Measurements from ENCODE around the gene HMGN3. TPM values are rescaled to one million over a fixed set of nuclear protein-coding genes. Genes with fewer than 3 reads are reported as not detected.

HMGN3 gene
- polyA plus RNA-seq, 1 donor (not counting 4 experiments of a cell fraction or from before 2014, with no cell fraction given) = 78.6 TPM

DNA sequence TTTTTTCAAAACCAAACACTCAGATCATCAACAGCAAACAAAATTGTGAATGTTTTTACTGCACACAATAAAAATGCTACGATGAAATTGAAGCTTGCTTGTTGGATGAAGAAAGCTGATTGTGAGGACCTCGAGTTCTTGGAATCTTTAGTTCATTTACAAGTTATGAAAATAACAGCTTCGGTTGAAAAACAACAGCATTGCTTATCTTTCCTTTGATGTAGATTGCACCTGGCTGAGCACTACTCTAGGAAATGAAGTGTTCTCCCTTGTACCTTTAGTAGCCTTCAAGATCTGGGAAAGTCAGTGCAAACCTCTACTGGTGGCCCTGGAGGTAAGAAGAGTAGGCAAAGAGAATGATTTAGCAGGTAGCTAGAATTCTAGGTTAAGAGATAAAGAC is 2.2 kb upstream of the HMGN3 start:
- Histone ChIP-seq H3K9ac (ENCODE audit: control insufficient read depth, extremely low read depth, insufficient read depth, low read length) (no peak overlapping the region), H3K4me3 (ENCODE audit: control insufficient read depth in 2 of 3, extremely low read depth in 1 of 3, insufficient read depth in 2 of 3, low read depth in 1 of 3, low read length in 3 of 3) (no peak overlapping the region), H2AFZ (ENCODE audit: control insufficient read depth, low read length) (no peak overlapping the region), H3K4me1 (ENCODE audit: control insufficient read depth, extremely low read depth, insufficient read depth, low read length) (peaks cover 13% of the 10 kb centered on the region), H3K27me3 (ENCODE audit: control insufficient read depth, extremely low read depth, insufficient read depth, low read length) (no peaks in the 10 kb centered on the region), H3K9me3 (ENCODE audit: control insufficient read depth, low read depth, low read length) (no peaks in the 10 kb centered on the region), H3K27ac (ENCODE audit: control insufficient read depth, insufficient read depth, low read length) (no peak overlapping the region), H3K9me1 (ENCODE audit: control insufficient read depth, extremely low read depth, insufficient read depth, low read length) (no peaks in the 10 kb centered on the region), H3K36me3 (ENCODE audit: control insufficient read depth in 2 of 2, extremely low read depth in 1 of 2, insufficient read depth in 2 of 2, low read length in 2 of 2) (no peaks in the 10 kb centered on the region), H3K4me2 (ENCODE audit: control insufficient read depth, extremely low read depth, insufficient read depth, low read depth, low read length) (no peak overlapping the region), H3K79me2 (ENCODE audit: control insufficient read depth, insufficient read depth, low read length) (peaks cover 2% of the 10 kb centered on the region), H4K20me1 (ENCODE audit: control insufficient read depth, extremely low read depth, insufficient read depth, low read length) (no peaks in the 10 kb centered on the region)
- FAIRE-seq (no peak), DNase-seq (ENCODE audit: low read depth, low spot score) (no peak)
- dilution Hi-C loops (cut with MboI; ENCODE audit: extremely low pct_ligation_motif_present, low sequenced_read_pairs) = no loop called here
- TF ChIP-seq EZH2 (IDR thresholded peaks at IDR 0.05; ENCODE audit: low read length) = no peak
- TF ChIP-seq, protein P1, sequence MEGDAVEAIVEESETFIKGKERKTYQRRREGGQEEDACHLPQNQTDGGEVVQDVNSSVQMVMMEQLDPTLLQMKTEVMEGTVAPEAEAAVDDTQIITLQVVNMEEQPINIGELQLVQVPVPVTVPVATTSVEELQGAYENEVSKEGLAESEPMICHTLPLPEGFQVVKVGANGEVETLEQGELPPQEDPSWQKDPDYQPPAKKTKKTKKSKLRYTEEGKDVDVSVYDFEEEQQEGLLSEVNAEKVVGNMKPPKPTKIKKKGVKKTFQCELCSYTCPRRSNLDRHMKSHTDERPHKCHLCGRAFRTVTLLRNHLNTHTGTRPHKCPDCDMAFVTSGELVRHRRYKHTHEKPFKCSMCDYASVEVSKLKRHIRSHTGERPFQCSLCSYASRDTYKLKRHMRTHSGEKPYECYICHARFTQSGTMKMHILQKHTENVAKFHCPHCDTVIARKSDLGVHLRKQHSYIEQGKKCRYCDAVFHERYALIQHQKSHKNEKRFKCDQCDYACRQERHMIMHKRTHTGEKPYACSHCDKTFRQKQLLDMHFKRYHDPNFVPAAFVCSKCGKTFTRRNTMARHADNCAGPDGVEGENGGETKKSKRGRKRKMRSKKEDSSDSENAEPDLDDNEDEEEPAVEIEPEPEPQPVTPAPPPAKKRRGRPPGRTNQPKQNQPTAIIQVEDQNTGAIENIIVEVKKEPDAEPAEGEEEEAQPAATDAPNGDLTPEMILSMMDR (optimal IDR thresholded peaks at IDR 0.05 in 1 of 3, IDR thresholded peaks at IDR 0.05 in 1 of 3, conservative IDR thresholded peaks at IDR 0.05 in 1 of 3; ENCODE audit: extremely low read depth in 1 of 3, insufficient read depth in 2 of 3, low read length in 3 of 3) = no peak

DNA sequence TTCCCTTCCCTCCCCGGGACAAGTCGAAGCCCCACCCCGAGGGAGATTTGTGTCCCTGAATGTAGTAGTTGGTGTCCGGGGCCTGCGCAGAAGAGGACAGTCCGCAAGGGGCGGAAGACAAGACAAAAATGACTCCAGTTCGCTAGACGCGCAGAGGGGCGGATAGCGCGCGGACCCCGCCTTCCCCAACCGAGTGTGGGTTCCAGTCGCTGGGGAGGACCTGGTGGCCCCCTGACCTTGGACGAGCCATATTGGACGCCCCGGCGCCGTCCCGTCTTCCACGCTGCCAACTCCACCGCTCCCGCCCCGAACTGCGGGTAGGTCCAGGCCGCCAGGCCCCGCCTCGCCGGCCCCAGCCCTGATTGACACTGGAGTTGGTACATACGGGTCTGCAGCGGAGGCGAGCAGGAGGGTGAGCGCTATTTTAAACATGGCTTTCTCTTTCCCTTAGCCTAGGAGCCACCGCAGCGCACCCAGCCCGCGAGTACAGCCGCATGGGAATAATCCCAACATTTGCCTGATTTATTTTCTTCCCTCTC is 802 bp downstream of the HMGN3 start:
- H2AFZ ChIP-seq (ENCODE audit: control insufficient read depth, low read length) = peak overlapping the region; percentile 89
- DNase-seq (ENCODE audit: low read depth, low spot score) (no peak), FAIRE-seq (peak; percentile 67)
- dilution Hi-C loops (cut with MboI; ENCODE audit: extremely low pct_ligation_motif_present, low sequenced_read_pairs) = no loop called here
- H3K9ac ChIP-seq (ENCODE audit: control insufficient read depth, extremely low read depth, insufficient read depth, low read length) = peak overlapping the region; percentile 89
- H4K20me1 ChIP-seq (ENCODE audit: control insufficient read depth, extremely low read depth, insufficient read depth, low read length) = no peaks in the 10 kb centered on the region
- H3K9me3 ChIP-seq (ENCODE audit: control insufficient read depth, low read depth, low read length) = no peaks in the 10 kb centered on the region
- peak overlapping the region; percentile 94 for H3K4me2 ChIP-seq (ENCODE audit: control insufficient read depth, extremely low read depth, insufficient read depth, low read depth, low read length)
- peaks cover 4% of the 10 kb centered on the region for H3K79me2 ChIP-seq (ENCODE audit: control insufficient read depth, insufficient read depth, low read length)
- no peaks in the 10 kb centered on the region for H3K9me1 ChIP-seq (ENCODE audit: control insufficient read depth, extremely low read depth, insufficient read depth, low read length)
- no peaks in the 10 kb centered on the region for H3K27me3 ChIP-seq (ENCODE audit: control insufficient read depth, extremely low read depth, insufficient read depth, low read length)
- peak overlapping the region; percentile 66 to 89 (median 86) for H3K4me3 ChIP-seq (ENCODE audit: control insufficient read depth in 2 of 3, extremely low read depth in 1 of 3, insufficient read depth in 2 of 3, low read depth in 1 of 3, low read length in 3 of 3)
- peak overlapping the region; percentile 91 for H3K27ac ChIP-seq (ENCODE audit: control insufficient read depth, insufficient read depth, low read length)
- H3K36me3 ChIP-seq (ENCODE audit: control insufficient read depth in 2 of 2, extremely low read depth in 1 of 2, insufficient read depth in 2 of 2, low read length in 2 of 2) = no peaks in the 10 kb centered on the region
- H3K4me1 ChIP-seq (ENCODE audit: control insufficient read depth, extremely low read depth, insufficient read depth, low read length) = peaks cover 3% of the 10 kb centered on the region
- TF ChIP-seq, protein P1 (optimal IDR thresholded peaks at IDR 0.05 in 1 of 3, IDR thresholded peaks at IDR 0.05 in 1 of 3, conservative IDR thresholded peaks at IDR 0.05 in 1 of 3; ENCODE audit: extremely low read depth in 1 of 3, insufficient read depth in 2 of 3, low read length in 3 of 3) = peak in 2 of 3 experiments; percentile 16 to 39
- TF ChIP-seq EZH2 (IDR thresholded peaks at IDR 0.05; ENCODE audit: low read length) = no peak

Measured in keratinocyte (primary cell).